Stimulated activated CD8-positive, alpha-beta memory T cell treated with anti-CD3 and anti-CD28 coated beads, Interleukin-12 subunit alpha, Interleukin-12 subunit beta, amount 100 ng/mL, for 1 hour (primary cell): ENCODE results near the gene PADI6.
A peak's percentile ranks its signal among the peaks of the same experiment; 100 is the strongest.
"Not testable (repeated sequence)": the region's sequence is repeated elsewhere in the genome, so short reads cannot be mapped to it uniquely, and the experiment has no call there.

ENCODE experiments used
- DNase-seq: peaks from one replicate; pipeline ENCODE4 v3.0.0-alpha.2; 2020; ENCODE audit warnings: low read depth

Gene PADI6

DNA sequence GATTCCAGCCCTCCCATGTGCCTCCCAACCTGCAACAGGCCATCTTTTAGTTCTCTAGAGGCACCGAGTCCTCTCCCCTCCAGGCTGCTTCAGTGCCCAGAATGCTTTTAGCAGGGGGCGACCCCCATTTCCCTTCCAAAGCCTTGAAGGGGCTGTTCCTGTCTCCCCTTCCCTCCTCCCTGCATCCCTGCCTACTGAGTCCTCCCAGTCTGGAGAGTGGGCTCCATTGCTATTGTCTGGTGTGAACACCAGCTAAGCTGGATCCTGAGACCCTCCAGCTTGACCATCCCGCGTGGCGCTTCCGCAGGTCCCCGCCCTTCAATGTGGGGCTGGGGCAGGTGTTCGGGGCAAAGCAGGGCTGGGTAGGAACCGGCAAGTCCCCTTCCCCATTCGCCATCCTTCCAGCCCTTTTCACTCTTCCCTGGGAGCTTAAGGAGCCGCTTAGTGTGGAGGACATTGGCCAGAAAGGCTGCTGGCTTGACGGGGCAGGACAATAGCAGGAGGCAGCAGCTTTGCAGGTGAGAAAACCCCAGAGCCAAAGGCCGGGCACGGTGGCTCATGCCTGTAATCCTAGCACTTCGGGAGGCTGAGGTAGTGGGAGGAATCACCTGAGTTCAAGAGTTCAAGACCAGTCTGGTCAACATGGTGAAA lies 32.2 kb downstream of the PADI6 start:
- no peak for DNase-seq

DNA sequence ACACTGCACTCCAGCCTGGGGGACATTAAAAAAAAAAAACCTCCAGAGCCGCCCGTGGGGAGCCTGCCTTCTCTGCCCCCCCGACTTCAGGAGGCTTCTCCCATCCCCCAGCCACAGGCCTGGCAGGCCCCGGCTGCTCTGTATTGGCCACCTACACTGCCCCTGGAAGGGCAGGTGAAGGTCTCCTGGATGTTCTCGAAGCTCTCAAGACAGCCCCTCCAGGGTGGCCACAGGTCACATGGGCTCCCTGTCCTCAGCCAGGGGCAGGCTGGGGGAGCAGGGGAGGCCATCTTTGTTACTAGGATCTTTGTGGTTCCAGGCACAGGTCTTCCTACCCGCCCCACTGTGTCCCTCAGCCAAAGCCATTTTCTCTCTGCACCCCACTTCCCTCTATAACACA lies 32.8 kb downstream of the PADI6 start:
- no peak for DNase-seq

DNA sequence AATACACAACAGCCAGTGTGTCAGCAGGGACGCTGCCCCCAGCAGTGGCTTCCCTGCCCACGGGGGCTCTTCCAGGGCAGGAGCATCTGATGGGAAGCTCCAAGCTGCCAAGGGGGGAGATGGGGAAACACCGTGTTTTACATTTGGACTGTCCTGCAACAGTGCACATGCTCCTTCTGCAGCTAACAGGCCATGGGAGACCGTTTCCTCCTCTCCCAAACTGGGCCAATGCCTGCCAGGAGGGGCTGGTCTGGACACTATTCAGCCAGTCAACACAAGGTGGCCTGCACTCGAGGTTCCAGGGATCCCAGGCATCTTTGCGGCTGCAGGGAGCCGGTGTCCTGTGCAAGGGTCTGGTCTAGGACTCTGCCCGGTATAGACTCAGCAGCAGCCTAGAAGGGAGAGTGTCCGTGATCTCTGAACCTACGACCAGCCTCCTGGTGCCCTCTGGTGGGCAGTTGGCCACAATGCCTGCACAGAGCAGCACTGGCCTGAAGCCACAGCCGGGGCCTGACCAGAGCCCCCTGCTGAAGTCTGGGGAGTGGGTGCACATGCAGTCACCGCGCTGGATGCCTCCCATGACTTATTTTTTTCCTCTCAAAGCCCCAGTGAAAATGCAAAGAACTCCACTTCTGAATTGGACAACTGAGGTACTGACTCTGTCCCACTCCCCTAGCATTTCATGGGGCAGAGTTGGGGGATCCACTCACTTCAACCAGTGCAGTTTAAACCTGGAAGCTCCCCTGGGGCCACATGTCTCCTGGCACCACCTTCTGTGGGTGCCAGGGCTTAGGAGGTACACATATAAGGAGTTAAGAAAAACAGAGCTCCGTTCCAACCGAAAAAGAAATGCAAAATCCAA lies 34.1 kb downstream of the PADI6 start:
- DNase-seq: no peak

DNA sequence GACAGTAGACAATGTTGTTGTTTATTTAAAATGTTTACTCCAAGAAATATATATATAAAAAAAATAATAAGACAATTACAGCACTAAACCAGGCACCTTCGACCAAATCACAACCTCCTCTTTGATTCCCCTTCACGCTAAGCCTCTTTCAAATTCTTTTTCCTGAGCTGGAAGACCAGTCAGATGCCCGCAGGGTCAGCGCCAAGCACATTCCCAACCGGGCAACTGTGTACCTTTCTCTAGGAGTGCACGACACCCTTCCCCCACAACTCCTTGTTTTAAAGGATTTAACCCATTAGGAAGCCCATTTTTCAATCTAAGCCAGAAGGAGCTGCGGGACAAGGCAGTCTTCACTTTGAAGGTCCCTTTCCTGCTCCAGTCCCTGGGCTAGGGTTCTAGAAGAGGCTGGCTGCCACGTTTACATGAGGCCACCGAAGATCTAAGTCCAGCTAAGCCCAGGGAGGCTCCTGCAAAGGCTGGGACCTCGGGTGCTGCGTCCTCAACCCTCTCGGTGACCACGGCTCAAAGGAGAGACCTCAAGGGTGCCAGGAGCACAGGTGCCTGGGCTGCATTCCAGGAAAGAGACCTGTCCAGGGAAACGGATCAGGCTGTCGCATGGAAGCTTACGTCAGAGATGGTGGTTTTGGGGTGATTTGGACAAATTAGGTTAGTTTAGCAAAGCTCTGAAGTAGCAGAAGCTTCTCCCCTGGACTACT lies 34.9 kb downstream of the PADI6 start:
- DNase-seq: not testable (repeated sequence)

DNA sequence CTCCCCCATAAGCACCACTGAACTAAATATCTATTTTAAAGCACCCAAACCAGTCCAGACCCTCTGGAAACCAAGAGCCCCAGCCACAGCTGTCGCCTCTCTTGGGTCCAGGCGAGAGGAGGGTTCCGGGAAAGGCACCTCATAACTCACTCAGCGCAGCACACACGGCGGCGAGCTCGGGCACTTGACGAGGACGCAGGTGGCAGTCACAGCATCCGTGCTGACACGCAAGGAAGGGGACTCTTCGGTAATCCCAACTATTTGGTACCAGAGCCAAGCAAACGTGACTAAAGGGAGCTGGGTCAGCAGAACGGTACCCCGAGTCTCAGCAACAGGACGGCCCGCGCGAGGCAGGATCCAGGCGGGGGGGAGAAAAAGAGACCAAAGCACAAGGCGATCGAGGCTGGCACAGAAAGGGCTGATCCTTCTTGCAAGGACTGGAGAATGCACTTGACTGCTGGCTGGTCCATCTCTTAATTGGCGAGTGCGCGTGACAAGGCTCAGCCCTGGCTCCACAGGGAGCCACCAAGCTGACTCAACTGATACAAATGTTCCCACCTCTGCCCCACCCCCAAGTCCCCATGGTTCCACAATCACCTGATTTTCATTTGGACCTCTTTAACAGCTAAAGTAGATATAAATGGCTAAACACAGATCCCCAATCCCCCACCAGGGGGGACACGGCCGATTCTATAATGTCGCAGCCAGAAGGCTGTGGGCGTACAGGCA lies 36.0 kb downstream of the PADI6 start:
- not testable (repeated sequence) for DNase-seq

DNA sequence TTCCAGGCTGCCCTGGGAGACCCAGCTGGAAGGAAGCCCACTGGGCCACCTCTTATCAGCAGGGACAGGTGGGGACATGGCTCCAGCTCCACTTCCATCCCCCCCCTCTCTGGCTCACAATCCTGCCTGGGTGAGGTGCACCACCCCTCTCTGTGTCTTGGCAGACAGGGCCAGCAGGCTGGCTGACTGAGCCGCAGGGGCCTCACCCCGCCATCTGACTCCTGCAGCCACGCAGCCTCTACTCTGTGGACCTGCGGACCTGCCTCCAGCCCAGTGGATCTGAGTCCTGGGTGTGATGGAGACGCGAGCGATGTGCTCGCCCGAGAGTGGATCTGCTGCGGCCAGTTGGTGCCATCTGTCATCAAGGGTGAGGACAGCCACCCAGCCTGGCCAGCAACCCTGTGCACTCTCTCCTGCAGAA lies 37.4 kb downstream of the PADI6 start:
- DNase-seq: no peak

DNA sequence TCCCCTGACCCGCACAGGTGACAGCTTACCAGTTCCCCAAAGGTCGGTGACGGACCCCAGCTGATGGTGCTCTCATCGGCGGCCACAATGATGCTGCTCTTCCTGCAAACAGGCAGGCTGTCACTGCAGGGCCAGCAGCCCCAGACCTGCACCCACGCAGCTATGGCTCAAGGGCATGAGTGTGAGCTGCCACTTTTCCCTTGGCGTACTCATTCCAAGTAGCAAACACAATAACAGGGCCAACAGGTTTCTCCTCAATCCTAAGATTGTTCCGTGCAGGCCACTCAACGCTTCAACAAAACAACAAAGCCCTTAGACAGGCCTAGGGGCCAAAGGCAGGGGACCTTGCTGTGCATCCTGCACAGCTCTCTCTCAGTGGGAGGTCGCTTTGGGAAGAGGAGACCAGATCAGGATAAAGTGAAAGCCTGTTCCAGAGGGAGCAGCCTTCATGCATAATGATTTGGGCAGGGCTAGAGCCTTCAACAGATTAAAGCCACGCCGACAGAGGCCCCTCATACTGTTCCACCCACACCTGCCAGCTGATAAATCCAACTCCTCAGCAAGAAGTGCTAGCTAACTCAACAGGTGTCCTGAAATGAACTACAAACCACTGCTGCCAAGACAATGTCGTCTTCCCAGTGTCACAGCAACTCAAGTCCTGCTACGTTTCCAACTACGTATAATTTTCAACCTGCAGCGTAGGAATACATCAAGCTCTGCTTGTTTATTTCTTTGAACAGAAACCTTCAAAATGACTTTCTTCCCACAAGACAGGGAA lies 40.3 kb downstream of the PADI6 start:
- DNase-seq: no peak

DNA sequence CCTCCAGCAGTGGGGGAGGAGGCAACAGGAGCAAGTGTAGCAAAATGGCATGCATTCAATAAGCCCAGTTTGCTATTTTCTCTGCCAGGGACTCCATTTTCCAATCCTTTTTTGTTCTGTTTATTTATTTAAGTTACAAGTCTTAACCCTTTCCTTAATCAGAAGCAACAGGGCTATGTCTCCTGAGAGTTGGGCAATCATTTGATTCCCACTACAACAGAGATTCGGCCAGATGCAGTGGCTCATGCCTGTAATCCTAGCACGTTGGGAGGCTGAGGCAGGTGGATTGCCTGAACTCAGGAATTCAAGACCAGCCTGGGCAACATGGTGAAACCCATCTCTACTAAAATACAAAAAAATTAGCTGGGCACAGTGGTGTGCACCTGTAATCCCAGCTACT lies 42.0 kb downstream of the PADI6 start:
- DNase-seq: no peak

DNA sequence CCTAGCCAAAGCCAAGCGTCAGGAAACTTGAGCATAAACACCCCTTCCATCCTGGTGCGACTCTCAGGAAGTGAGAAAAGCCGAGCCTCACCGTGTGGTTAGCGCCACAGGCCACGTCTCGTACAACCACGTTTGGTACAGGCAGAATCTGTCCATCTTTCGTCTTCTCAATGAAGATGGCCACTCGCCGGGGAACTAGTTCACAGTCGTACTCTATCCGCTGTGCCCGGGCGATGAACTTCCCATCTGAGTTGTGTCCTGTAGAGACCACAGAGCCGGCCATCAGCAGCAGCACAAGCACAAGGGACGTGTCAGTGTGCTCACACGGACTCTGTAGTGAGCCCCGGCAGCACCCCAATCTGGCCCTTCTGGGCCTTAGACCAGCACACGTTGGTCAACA lies 44.4 kb downstream of the PADI6 start:
- DNase-seq: no peak

DNA sequence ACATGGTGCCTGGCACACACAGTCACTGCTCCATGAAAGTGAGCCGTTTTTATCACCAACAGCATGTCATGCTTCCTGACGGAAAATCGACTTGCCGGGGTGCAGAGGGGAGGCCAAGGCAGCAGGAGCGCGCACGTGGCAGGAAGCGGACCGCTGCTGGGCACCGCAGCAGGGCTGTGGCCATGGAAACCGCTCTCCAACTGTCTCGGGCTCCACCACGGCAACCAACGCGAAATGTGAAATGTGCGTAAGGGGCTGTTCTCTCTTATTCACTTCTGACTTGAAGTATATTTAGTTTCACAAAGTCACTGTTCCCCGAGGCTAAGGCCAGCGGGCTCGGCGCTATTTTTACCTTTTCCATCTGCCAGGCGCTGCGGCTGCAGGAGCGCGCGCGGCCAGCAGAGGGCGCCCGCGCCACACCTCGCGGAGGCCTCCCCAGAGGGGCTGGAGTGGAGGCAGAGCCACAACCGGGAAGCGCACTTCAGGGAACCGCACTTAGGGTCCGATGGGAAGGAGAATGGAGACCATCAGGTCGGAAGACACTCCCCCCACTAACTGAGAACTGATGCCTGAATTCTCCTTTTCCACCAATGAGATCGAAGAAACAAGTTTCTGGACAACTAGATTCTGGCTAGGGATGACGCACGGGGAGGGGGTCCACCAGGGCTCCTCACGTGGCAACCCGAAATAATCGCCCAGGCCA lies 47.8 kb downstream of the PADI6 start:
- peak; percentile 50 for DNase-seq

DNA sequence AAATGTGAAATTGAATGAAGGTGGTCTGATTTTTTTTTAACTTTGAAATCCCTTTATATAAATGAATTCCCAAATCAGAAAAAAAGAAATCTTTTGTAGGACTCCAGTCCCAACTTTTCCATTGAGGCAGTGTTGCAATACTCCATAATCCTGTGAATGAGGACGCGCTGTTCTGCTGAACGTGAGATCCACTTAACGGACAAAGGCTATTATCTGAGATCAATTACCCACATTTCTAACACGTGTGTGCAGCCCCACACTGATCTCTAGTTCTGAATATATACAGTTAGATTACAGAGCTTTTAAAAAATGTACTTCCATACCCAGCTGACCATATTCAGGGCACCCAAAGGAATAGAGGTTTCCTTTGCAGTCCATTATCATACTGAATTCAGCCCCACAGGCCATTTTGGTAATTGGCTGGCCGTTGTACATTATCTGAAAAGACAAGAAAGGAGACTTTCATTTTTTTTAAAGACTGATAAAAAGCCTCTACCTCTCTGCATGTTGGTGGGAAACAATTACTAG lies 48.5 kb downstream of the PADI6 start:
- no peak for DNase-seq

DNA sequence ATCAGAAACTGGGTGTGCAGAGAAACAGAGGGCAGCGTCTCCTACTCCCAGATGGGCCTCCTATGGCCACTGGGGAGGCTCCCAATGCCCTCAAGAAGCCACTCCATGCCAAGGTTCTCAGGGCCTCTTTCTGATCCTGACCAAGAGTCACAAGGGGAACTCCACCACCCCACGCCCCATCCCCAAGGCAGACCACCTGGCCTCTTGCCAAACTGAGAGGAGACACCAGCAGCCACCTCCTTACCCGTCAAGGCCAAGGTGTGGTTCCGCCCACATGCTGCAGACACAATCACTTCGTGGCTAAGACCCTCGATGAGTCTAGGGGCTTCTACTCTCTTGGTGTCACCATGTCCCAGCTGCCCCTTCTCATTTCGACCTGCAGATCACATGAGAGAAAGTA lies 50.5 kb downstream of the PADI6 start:
- no peak for DNase-seq

DNA sequence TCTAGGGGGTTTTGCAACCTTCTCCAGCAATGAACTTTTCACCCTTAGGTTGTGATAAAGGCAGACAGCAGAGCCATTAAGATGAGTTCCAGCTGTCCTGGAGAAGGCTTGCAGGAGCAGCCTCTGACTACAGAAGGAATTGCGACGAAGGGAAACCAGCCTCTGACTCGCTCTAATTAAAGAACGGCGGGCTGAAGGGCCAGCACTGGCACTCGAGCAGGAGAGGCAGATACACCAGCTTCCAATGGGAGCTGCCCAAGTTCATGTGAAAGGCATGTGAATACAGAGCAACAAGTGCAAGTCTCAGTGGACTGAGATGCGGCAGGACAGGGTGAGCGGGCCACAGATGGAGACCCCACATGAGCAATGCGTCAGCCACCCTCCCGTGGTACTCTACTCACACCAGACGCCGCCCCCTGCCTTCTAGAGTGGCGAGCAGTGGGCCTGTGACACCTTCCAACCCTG lies 51.8 kb downstream of the PADI6 start:
- DNase-seq: no peak

DNA sequence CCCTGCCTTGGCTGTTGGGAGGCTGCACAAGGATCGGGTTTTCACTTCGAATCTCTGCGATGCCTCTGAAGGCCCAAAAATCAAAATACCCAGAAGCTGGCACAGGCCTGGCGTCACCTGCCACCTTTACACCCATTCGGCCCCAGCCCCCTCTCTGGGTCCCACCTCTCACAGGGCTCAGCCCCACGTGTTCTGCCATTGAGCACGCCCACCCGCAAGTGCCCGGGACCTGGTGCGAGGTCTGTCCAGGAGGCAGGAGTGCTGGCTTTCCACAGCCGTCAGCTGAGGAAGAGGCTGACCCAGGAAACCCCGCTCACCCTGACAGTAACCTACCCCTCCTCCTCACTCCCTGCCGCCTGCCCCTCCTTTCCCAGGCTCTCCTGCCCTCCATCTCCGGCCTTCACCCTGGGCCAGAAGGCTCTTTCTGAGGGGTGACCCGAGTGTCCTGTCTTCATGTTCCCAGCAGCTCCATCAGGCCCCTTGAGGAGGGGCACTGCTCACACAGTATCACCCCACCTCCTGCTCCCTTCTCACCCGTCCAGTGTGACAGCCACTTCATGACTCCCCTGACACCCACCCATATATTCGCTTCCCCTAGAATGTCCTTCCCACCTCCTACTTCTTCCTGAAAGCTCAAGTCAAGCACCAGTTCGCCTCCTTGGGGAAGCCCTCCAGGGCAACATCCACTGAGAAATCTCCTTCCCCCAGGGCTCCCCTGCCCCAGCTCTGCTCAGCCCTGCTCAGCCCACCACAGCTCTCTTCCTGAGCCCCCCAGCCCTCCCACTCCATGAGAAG lies 54.0 kb downstream of the PADI6 start:
- DNase-seq: no peak

DNA sequence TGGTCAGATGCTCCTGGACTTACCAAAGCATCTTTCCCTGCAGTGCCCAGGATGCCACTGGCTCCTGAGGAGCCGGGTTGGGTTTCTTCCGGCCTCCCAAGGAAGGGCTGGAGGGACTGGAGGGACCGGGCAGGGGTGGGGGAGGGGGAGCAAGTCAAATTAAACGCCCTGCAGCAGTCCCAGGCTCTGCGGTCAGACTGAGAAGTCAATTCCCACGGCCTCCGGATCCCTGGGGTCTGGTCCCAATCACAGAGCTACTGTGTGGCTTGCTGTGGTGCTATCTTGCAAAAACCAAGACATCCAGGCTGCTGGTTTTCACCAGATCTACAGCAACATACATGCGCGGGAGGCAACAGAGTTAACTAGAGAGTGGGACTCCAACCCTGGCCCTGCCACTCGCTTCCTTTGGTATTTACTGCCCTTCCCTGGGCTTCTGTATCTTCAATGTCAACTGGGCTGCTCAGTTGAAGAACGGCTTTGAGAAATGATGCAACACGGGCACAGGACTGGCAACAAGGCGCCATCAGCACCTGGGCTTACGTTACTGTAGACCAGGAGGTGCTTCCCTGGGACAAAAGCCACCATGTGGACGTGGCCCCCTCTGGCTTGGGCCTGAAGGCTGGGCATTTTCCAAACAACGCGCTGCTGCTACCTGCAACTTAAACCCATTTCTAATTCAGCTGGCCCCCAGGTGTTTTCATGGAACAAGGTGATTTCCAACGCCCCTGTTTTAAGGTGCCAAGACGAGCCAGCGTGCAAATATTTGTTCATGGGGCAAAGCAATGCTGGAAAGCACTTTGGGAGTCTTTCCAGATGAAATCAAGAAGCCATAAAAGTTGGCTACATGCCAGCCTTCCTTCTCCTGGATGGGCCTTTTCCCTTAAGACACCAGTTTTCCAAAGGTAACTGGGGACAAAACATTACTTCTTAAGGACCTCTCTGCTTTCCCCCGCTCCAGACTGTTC lies 56.0 kb downstream of the PADI6 start:
- DNase-seq: no peak

DNA sequence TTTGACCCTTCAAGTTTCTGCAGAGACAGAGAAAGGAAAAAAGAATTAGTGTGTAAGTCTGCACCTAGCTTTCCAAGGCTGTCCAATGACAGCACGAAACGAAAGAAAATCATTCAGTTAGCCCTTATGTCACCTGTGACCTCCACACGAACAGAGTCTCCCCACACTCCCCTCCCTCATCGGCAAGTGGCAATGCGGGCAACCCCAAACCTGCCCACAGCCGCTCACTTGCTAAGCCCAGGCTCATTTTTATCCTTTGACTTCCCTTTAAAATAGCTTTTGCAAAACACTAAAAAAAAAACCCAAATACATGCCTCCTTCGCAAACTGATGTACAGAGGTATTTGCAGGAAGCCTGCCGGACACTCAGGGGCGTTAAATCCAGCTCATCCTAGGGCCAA lies 57.2 kb downstream of the PADI6 start:
- DNase-seq: no peak

DNA sequence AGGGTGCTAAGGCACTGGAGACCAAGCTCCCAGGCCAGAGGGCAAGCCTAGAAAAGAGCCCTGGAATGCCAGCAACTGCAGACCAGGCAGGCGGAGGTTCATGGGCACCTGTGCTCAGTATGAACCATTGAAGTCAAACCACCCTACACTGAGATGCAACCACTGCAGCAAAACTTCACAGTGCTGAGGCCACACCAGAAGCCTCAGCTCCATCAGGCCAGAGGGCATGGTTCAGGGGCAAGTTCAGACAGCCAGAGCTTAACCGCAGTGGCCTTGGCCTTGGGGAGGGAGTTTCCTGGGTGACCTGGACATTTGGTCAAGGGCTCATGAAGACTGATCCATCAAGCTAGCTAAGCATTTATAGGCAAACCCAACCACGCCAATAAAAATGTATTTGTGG lies 60.4 kb downstream of the PADI6 start:
- no peak for DNase-seq

DNA sequence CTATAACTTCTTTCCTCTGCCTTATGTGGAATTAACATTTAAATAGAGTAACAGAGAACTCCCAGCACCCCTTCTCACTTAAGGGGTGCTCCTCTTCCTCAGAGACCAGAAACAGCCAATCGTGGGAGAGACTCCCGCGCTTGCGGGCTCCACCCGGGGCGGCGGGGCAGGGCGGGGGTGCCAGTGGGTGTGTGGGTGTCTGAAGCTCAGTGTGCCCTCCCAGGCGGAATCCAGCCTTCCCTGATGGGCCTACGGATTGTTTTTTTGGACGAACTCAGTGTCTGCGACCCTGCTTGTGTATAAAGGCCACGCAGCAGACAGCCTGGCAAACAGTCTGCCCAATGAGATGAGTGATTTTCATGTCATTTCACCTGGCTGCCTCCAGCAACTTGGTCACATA lies 61.3 kb downstream of the PADI6 start:
- no peak for DNase-seq

DNA sequence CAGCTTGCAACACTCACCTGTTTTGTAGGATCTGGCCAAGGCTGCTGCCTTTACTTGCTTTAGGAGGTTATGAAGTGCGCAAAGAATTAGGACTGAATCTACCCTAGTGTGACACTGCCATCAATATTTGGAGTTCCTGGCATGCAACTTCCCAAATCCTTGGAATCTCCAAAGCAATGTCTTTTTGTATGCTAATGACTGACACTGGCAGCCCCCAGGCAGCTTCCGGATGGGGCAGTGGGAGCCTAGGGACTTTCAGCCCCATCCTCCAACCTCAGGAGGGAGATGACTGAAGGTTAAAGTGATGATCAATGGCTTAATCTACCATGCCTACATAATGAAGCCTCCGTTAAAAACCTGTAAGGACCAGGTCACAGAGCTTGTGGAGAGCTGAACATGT lies 62.0 kb downstream of the PADI6 start:
- DNase-seq: no peak
